HFF-Myc (cell line): ENCODE measurements around the gene BUD23.
A peak's percentile ranks its signal among the peaks of the same experiment; 100 is the strongest.

Experiments
- DNase-seq: peaks from one replicate; pipeline ENCODE4 v3.0.0-alpha.2; 2011; ENCODE audit warnings: low read depth; ENCODE audit errors: extremely low read depth
- H3K4me3 ChIP-seq: replicated peaks from 2 replicates; pipeline ENCODE4 v1.5.1; 2011; ENCODE audit warnings: low read depth, mild to moderate bottlenecking, control low read depth, low read length
- CTCF ChIP-seq: IDR thresholded peaks from 2 replicates; pipeline ENCODE4 v1.5.1; 2012; ENCODE audit warnings: mild to moderate bottlenecking, low read depth, low read length, control low read depth; ENCODE audit errors: missing control alignments

The BUD23 gene

GRCh38 chr7:73683056-73683787 is at the start of gene BUD23, which contains the start of gene DNAJC30:
TSS of gene BUD23 (plus strand) at chr7:73683597. CDS start at chr7:73683626, 29 bp downstream.
TSS of gene DNAJC30 (minus strand) at chr7:73683453. CDS start at chr7:73683423, 30 bp downstream.
- DNase-seq, result peak; percentile 79
- TF ChIP-seq CTCF, result no peak
- H3K4me3 ChIP-seq, result peak within 1 kb of the TSS; percentile 93

GRCh38 chr7:73633844-73634243 is 49.6 kb upstream of the BUD23 start:
- DNase-seq, result no peak
- no peak for TF ChIP-seq CTCF
- no peak overlapping the region for H3K4me3 ChIP-seq

GRCh38 chr7:73635428-73636200 is 47.8 kb upstream of the BUD23 start:
- TF ChIP-seq CTCF, result no peak
- no peak for DNase-seq
- H3K4me3 ChIP-seq, result no peak overlapping the region

GRCh38 chr7:73638911-73639310 is 44.5 kb upstream of the BUD23 start:
- H3K4me3 ChIP-seq, result no peak overlapping the region
- no peak for TF ChIP-seq CTCF

GRCh38 chr7:73642834-73643233 is 40.6 kb upstream of the BUD23 start:
- DNase-seq, result no peak
- no peak for TF ChIP-seq CTCF
- H3K4me3 ChIP-seq, result no peak overlapping the region

More at GRCh38 chr7:73638911-73639310, 44.5 kb upstream of the BUD23 start:
- no peak for DNase-seq

- no peak for DNase-seq
- H3K4me3 ChIP-seq, result no peak overlapping the region
- no peak for TF ChIP-seq CTCF
These were observed 38.6 kb upstream of the BUD23 start for GRCh38 chr7:73644688-73645286.
